HG03571 (cell line): ENCODE data around the gene GADL1.

Experiments
- ATAC-seq: cut with Tn5 transposase; IDR thresholded peaks from one replicate; pipeline ENCODE4 v1.9.1; 2021; ENCODE audit not compliant: unreplicated experiment

GADL1 gene

DNA sequence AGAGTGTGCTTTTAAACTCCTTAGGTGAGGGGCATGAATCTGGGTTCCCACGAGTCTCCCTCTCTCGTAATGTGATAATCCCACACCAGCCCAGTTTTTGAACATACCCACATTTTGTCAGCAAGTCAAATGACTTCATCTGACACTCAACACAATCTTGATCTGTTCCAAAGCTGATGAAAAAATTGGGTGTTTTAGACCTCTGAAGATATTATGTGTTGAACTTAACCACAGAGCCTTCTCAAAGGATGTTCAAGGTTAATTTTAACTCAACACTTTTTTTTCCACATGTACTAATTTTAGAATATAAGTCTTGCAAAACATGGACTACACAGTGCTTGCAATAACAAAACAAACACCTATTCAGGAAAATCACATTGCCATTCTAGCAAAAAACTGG is 164.9 kb downstream of the GADL1 start:
- no peak for ATAC-seq

DNA sequence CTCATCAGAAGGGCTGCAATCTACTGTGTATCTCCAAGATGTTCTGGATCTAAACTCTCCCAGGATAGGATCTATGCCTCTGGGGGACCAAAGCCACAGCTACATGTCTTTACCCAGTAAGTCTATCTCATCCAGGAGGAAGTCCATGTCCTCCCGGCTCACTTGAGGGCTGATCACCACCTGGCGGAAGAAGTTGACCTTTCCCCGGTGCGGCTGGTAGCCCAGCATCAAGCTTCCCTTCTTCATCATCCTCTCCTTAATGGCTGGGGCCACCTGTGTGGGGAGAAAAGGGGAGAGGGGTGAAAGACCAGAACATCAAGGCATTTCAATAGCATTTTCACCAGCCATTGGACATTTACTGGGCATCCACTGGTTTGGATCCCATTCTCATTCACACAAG is 166.3 kb downstream of the GADL1 start:
- ATAC-seq, result no peak

DNA sequence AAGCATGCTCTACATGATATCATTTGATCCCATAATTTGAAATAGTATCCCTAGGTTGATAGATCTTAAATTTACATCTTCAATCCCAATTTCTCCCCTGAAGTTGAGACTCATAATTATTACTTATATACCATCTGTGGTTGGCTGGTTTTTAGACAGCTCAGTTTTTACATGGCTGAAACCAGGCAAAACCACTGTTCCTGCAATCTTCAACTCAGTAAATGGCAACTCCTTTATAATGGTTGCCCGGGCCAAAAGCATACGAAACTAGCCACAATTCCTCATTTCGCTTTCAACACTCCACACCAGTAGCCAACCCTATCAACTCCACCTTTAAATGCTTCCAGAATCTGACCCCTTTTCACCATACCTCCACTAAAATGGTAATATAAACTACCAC is 169.6 kb downstream of the GADL1 start:
- ATAC-seq, result no peak

DNA sequence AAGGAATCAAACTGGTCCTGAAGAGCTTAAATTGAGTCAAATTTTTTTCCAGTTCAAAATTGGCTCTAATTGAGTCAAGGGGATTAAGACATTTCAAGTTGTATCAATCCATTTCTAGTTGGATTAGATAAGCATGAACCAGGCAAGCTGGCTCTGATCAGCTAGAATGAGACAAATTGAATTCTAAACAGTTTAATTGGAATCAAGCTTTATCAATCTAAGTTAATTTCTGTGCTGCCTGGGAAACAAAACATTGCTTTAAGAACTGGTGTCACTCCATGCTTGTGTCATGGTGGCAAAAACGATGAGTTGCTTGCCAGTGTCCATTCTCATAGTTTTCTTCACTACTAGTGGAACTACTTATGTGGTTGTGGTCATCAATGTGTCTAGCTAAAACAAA is 171.2 kb downstream of the GADL1 start:
- ATAC-seq, result no peak

DNA sequence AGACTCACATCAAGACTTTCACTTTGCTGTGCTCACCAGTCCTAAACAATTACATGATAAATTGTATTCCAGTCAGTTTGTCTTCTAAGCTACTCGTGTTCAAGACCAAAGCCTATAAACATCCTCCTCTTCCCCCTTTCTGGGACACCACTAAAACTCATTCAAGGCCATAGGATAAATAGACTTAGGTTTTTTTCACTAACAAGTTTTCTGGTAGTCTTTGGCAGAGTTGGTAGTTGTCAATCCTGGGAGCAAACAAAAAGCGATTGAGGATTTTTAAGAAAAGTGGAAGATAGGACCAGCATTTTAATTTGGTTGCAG is 173.2 kb downstream of the GADL1 start:
- ATAC-seq, result no peak

DNA sequence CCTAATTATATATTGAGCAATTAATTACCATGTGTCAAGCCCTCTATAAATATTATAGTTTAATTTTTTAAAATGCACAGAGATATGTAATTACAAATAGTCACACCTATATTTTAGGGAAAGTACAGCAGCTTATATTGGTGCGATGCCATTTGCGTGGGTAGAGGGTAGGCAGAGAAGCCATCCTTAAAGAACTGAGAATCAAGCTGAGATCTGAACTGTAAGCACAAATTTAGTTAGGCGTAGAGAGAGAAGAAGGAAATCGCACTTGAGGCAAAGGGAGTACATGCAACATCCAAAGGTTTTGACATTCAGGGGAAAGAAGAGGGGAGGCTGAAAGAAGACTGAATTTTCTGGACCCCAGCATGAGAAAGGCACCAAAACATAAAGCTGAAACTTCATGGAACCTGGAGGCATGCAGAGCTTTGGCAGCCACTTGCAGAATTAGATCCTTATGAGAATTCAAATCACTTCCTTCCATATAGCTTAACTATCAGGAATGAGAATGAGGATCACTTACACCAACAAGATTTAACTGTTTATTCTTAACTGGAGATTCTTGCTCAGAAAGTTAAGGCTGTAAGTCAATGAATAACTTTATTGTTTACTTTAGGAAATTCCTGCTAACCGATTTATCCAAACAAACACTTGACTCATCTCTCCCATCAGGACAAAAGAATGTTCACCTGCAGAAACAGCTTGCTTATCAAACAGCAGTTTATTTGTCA is 173.7 kb downstream of the GADL1 start:
- no peak for ATAC-seq

DNA sequence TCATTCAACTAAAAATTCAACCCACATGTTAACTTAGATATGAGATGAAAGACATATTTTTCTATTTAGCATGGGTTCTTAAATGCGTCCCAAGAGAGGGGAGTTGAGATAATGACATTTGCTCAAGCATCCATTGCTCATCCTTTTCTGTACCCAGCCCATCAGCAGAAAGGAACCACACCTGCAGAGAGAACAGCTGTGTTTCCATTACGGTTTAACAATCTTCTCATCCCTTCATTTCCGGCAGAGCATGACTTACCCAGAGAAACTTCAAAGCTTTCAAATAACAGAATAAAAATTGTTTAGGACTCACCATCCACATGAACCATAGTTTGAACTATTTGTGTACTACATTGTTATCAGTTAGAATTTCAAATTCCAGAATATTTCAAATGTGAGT is 174.9 kb downstream of the GADL1 start:
- no peak for ATAC-seq

DNA sequence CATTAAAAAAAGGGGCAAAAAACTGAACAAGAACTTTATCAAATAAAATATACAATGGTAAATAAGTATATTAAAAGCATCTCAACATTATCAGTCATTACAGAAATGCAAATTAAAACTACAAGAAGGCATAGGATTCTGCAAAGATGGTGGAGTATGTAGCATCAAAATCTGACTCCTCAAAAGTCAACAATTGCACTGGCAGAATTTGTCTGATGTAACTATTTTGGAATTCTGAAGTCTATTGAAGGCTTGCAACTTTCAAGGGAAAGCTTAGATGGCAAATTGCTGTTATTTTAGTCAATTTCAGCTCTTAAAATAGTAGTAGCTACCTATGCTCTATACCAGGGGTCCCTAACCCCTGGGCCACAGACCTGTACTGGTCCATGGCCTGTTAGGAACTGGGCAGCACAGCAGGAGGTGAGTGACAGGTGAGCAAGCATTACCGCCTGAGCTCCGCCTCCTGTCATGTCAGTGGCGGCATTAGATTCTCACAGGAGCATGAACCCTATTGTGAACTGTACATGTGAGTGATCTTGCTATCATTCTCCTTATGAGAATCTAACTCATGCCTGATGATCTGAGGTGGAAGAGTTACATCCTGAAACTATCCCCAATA is 180.5 kb downstream of the GADL1 start:
- no peak for ATAC-seq

DNA sequence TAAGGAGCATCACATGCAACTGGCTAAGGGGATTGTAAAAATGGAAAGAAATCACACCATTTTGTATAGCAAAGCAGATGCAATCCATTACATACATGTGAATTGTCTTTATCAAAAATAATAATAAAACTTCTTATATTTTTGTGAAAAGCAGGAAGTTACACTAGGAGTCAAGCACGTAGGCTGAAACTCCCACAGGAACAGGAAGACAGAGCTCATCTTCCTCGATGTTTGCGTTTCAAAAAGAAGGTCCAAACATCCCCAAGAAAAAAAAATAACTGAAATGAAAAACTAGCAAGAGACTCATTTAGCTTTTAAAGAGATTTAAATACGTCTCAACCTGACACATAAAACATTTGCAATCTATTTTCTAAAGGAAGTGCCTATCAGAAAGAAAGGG is 181.5 kb downstream of the GADL1 start:
- no peak for ATAC-seq

DNA sequence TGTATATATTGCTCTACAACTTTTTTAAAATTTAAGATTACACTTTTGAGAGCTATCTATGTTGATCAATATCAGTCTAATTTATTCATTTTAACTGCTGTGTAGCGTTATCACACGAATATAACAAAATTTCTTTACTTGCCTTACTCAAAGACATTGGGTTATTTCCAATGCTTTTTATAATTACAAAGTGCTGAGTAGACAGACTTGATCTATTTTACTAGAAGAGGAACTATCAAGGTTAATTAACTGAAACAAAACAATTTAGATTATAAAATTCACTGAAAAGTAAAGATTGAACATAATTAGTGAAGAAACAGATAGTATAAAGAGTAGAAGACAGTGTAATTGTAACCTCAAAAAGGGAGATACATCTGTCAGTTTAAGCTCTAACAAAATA is 182.6 kb downstream of the GADL1 start:
- ATAC-seq, result no peak

DNA sequence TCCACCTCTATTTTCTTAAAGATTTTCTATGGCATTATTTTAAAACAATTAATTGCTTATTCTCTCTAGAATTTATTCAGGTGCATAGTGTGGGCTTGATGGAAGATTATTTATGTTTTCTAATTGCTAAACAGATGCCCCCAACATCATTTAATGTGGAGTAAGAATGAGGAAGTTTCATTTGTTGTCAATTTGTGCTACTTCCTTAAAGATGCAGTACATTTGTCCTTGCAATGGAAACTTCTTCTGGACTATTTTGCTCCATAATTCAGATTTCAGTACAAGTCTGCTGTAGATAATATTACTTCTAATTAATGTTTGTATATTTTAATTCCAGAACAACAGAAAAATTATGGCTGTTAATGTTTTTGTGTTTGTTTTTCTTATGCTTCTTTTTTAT is 183.3 kb downstream of the GADL1 start:
- no peak for ATAC-seq

DNA sequence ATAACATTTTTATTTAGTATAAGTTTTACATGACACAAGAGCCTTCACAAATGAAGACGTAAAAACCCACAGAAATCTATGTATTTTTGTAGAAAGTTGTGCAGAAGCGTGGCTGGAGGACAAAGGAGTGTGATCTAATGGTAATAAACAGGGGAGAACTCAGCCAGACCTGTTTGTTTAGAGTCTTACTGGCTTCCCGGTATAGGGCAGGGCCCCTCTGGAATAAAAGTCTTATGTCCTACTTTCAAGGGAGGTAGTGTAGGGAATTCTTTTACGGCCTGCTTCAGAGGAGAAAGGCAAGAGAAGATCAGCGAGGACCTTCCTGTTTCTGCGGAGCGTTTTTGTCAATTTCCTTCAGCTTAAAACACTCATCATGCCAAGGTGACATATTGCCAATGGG is 184.4 kb downstream of the GADL1 start:
- ATAC-seq, result no peak

DNA sequence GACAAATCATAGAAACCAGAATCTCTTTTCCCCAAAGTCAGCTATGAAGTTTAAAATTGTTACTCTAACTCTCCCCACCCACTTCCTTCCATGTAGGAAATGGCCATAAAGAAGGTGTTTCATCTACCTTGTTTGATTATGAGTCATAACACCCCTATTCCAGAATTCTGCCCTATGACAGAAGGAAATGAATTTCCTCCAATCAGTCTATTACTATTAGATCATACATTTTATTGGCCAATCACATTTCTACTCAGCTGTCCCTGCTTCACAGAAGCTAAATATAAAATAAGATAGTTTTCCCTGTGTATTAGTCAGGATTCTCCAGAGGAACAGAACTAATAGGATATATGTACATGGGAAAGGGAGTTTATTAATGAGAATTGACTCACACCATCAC is 186.0 kb downstream of the GADL1 start:
- ATAC-seq, result no peak

DNA sequence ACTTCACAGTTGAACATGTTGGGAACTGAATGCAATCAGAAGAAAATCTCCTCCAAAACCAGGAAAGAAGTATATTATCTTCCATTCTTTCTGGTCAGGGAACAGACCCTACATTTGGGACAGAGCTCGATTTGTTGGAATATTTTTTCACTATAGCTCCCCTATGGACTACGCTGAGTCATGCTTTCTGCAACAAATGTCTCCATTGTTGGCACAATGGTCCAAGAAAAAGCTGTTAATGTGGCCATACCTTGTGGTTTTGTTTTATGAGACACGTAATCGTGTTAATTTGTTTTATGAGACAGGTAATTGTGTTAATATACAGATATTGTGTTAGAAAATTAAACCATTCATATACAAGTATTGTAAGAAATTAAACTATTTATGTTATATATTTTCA is 186.6 kb downstream of the GADL1 start:
- ATAC-seq, result no peak

DNA sequence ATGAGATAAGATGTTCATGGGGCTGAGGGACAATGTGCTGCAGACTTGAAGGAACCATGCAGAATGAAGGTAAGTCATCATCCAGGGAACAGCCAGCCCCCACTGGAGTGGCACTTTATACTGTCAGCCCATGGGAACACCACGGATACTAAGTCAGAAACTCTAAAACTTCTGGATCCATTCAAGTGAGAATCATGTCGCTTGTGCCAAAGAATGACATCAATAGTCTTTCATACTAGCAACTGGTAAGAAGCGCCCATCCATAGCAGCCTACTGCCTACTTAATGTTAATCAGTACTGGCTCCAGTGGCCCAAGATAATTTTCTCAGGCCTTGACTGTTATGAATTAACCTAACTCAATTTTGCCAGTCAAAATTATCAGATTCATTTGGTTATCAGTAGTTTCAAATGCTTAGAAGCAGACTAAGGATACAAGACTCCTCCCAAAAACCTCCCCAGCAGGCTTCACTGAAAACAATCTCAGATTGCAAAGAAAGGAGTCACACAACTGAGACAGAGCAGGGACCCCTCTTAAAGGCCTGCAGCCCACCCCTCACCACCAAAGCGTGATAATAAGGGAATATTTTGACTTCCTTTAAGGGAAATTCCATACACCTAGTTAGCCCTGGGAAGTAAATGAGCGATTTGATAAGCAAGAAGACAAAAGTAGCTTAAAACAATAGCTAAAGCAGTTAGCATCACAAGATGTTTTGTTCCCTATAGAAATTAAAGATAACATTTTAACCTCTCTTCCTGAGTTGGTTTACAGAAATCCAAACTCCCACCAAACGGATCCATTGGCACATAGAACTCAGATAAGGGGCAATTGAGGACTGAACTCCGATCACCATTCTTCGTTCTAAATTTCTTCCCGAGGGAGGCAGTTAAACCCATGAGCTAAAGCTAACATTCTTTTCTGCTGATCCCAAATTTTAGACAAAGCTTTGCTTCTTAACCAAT is 189.2 kb downstream of the GADL1 start:
- no peak for ATAC-seq

DNA sequence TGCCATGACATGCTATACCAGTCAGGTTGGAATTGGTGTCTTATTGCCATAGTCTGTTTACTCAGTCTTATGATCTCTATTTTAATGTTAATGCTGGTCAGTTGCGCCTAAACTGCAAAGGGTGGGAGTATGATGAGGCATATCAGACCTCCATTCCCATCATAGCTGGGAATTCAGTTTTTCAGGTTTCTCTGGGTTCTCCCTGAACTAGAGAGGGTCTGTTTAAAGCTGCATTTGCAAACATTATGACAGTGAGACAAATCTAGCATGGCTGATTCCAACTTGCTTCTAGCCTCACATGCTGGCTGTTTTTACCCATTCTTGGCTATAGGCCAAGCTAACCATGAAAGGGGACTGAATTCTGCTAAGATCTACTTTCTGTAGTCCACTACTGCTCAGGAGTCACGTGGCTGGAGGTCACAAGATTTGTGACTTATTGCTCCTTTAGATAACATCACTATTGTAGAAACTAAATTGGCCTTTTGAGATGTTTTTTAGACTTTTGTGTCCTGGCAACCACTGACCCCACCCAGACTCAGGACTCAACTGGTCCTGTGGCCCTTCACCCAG is 191.5 kb downstream of the GADL1 start:
- ATAC-seq, result no peak

DNA sequence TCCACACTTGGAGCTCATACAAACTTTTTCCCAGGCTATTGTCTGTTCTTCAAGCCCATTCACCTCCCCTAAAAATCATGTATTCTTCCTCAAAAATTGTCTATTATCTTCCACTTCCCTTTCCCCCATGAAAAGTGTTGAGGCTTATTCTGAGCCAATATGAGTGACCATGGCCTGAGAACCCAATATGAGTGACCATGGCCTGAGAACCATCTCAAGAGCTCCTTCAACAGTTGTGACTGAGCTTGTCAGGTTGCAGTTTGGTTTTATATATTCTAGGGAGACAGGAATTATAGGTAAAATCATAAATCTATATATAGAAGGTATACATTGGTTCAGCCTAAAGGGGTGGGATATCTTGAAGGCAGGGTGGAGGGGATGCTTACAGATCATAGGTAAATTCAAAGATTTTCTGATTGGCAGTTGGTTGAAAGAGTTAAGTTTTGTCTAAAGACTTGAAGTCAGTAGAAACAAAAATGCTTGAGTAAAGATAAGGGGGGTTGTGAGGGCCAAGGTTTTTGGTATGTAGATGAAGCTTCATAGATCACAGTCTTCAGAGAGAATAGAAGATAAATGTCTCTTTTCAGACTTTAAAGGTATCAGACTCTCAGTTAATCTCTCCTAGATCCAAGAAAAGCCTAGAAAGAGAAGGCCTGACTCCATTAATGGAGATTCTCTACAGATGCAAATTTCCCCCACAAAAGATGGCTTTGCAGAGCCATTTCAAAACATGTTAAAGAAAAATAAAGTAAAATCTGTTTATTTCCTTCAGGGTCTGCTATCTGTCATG is 192.2 kb downstream of the GADL1 start:
- ATAC-seq, result no peak

DNA sequence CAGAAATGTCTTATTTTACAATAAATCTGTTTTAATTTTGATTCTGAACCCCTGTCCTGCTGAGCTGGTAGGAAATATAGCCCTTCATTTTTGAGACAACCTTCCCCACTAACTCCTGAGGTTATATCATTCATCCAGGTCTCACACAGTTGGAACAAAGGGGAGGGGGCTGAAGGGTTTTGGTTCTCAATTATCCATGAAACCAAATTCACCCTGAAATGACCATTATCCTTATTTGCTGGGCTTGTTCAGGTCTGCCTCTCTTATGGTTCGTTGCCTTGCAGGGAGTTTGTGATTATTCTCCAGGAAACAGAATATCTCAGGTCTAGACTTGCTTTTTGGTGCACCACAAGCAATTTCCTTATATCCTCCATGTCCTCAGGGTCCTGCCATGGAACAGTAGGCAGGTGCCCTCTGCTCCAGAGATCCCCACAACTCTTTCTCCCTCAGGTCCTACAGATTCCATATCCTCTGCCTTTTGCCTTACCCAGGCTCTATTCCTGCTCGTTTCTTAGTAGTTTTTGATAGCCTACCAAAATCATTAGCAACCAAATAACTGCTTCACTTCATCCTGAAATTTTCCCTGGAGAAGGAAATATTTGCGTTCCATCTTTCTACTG is 193.6 kb downstream of the GADL1 start:
- no peak for ATAC-seq

DNA sequence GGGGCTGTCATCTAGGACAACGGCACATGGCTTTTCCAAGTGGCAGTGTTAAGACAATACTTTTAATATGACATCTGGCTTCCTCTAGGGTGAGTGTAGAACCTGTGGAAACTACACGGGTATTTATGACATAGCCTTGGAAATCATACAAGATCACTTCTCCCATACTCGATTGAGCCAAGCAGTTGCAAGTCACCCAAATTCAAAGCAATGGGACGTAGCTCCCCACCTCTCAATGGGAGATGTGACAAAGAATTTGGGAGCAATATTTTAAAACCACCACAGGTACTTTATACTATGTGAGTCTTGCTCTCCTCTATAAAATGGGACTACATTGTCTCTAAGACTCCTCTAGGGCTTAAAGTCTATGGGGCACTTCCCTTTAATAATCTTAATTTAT is 194.5 kb downstream of the GADL1 start:
- no peak for ATAC-seq

DNA sequence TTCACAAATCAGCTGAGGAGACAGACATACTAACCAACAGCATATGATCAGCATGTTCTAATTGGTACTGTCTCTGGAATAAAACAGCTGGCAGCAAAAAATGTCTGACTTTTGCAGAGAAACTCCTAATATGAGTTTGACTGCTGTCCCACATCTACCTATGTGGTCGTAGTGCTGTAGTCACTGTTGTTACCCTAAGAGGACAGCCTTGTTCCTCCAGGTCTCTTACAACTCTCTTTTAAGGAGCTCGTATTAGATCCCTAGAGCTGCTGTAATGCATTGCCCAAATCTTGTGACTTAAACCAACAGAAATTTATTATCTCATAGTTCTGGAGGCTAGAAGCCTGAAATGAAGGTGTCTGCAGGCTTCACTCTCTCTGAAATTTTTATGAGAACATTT is 195.9 kb downstream of the GADL1 start:
- no peak for ATAC-seq

DNA sequence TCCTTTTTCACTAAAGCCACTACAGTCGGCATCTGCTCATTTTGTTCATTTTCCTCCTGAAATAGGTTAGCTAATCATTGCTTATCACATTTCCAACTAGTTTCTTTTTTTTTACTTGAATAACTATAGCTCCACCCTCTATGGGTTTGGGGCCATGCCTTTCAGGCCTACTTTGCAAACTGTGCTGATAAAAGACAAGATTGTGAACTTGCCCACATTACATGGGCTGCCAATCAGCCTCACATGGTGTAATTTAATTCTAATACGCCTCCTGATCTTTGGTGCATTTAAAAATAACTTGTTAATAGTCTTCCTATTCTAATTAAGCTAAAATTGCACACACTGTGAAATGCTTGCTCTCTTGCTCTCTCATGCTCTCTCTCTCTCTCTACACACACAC is 197.6 kb downstream of the GADL1 start:
- ATAC-seq, result no peak
